Measurements from ENCODE around the gene TUBA3C.
"Not testable (repeated sequence)": the region's sequence is repeated elsewhere in the genome, so short reads cannot be mapped to it uniquely, and the experiment has no call there.

Gene TUBA3C

DNA sequence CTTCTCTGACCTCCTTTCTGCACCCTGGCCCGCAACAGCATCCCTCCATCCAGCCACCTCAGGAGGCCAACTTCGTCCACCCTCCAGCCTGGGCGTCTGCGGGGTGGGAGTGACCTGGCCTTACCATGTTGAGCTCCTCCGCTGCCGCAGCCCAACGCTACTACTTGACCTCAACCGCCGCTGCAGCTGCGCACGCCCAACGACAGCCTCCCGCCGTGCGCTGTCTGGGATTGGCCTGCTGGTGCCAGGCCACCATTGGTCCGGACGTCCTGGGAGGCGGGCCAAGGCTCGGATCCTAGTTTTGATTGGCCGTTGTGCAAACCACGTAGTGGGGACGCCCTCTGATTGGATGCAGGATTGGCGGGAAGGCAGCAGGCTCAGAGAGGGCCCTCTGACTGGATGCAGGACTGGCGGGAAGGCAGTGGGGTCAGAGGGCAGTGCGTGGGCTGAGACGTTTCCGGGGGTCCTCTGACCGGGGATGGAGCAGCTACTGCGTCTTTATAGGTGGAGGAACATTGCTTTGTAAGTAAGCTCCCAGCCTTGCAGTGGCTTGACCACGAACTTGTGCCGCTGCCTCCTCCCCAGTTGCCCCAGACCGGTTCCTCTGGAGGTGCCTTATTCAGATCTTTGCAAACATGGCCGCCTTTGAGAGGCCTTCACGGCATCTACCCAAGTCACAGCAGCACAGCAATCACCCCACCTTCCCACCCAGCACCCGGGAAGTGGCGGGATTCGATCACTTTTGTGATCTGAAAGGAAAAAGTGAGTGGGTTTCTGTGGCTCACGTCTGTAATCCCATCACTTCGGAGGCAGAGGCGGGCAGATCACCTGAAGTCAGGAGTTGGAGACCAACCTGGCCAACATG is at the start of gene TUBA3C:
Gene TUBA3C (minus strand): TSS at position 204 of the 865 bp plus-strand sequence. CDS start 77 bp downstream, at position 127.
- H3K27me3 ChIP-seq (ENCODE audit: insufficient read depth, low read length), result no peaks in the 10 kb centered on the region
- no peak within 1 kb of the TSS for H3K4me3 ChIP-seq (ENCODE audit: low read depth, low read length)

DNA sequence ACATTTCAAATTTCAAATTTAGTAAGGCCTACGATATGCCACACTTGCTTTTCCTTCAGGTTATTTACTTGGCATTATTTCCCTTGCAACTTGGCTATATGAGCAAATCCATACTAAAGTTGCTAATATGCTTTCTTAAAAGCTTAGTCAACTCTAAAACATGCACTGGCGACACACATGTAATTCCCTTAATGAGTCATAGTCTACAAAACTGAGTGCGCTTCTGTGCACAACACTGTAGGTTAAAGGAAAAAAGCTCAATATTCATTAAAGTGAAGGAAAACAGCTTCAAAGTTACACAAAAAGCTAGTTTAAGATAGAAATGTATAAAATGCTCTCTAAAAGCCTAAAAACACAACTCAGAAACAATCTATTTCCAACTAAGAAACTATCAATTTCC is 25.8 kb upstream of the TUBA3C start:
- H3K36me3 ChIP-seq (ENCODE audit: insufficient read depth, low read length); H3K4me3 ChIP-seq (ENCODE audit: low read depth, low read length); H3K79me2 ChIP-seq (ENCODE audit: control insufficient read depth, insufficient read depth, low read length, unreplicated experiment); H3K4me1 ChIP-seq (ENCODE audit: control insufficient read depth, insufficient read depth, low read length, unreplicated experiment); H3K27me3 ChIP-seq (ENCODE audit: insufficient read depth, low read length); H3K27ac ChIP-seq (ENCODE audit: low read depth, low read length); H2AFZ ChIP-seq (ENCODE audit: low read length, unreplicated experiment): not testable (repeated sequence)

More for the DNA sequence above, at the start of gene TUBA3C:
- Histone ChIP-seq H2AFZ (ENCODE audit: low read length, unreplicated experiment) (no peak within 1 kb of the TSS), H3K36me3 (ENCODE audit: insufficient read depth, low read length) (no peaks in the 10 kb centered on the region), H3K4me1 (ENCODE audit: control insufficient read depth, insufficient read depth, low read length, unreplicated experiment) (no peaks in the 10 kb centered on the region), H3K79me2 (ENCODE audit: control insufficient read depth, insufficient read depth, low read length, unreplicated experiment) (no peaks in the 10 kb centered on the region), H3K27ac (ENCODE audit: low read depth, low read length) (no peak within 1 kb of the TSS)

DNA sequence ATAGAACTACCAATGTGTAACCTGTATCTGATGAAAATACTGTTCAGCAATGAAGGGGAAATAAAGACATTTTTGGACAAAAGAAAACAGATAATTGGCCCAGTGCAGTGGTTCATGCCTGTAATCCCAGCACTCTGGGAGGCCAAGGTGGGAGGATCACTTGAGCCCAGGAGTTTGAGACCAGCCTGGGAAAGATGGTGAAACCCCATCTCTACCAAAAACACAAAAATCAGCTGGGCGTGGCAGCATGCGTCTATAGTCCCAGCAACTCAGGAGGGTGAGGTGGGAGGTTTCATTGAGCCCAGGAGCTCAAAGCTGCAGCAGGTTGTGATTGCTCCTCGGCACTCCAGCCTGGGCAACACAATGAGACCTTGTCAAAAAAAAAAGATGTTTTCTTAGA is 11.0 kb upstream of the TUBA3C start:
- not testable (repeated sequence) for H3K4me1 ChIP-seq (ENCODE audit: control insufficient read depth, insufficient read depth, low read length, unreplicated experiment); H3K79me2 ChIP-seq (ENCODE audit: control insufficient read depth, insufficient read depth, low read length, unreplicated experiment); H3K36me3 ChIP-seq (ENCODE audit: insufficient read depth, low read length); H3K4me3 ChIP-seq (ENCODE audit: low read depth, low read length); H3K27me3 ChIP-seq (ENCODE audit: insufficient read depth, low read length); H3K27ac ChIP-seq (ENCODE audit: low read depth, low read length); H2AFZ ChIP-seq (ENCODE audit: low read length, unreplicated experiment)

DNA sequence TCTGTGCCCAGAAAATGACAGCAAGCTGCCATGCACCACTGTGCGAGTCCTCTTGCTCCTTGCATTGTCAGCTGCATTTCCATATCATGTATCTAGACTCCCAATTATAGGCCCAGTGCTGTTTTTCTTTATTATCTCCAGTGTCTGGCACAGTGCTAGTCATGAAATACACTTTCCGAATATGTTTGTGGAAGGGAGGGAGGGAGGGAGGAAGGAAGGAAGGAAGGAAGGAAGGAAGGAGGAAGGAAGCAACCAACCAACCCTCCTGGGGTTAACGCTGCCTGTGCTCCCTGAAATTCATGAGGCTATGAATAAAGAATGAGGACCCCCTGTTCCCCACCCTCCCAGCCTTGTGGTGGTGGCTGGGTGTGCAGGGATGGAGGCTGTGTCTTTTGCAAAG is 8.3 kb upstream of the TUBA3C start:
- H3K79me2 ChIP-seq (ENCODE audit: control insufficient read depth, insufficient read depth, low read length, unreplicated experiment); H3K27ac ChIP-seq (ENCODE audit: low read depth, low read length); H3K4me3 ChIP-seq (ENCODE audit: low read depth, low read length); H3K36me3 ChIP-seq (ENCODE audit: insufficient read depth, low read length); H3K4me1 ChIP-seq (ENCODE audit: control insufficient read depth, insufficient read depth, low read length, unreplicated experiment); H3K27me3 ChIP-seq (ENCODE audit: insufficient read depth, low read length); H2AFZ ChIP-seq (ENCODE audit: low read length, unreplicated experiment): not testable (repeated sequence)

DNA sequence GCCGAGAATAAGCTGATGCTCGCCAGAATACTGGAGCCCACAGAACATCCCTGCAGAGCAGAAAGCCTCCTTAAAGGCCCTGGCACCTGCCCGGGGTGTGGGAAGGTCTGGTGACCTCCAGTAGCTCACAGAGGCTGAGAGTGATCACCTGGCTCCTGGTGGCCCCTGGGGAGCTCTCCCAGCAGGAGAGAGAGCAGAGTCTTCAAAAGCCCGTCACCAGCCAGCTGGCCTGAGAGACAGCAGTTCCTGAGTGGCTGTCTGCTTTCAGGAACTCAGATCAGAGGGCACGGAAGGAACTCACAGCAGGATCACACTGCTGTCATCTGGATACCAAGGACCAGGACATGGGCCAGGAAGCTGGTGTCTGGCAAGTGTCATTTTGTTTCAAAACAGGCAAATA is 7.7 kb upstream of the TUBA3C start:
- not testable (repeated sequence) for H3K27ac ChIP-seq (ENCODE audit: low read depth, low read length); H3K79me2 ChIP-seq (ENCODE audit: control insufficient read depth, insufficient read depth, low read length, unreplicated experiment); H3K4me1 ChIP-seq (ENCODE audit: control insufficient read depth, insufficient read depth, low read length, unreplicated experiment); H3K27me3 ChIP-seq (ENCODE audit: insufficient read depth, low read length); H2AFZ ChIP-seq (ENCODE audit: low read length, unreplicated experiment); H3K4me3 ChIP-seq (ENCODE audit: low read depth, low read length); H3K36me3 ChIP-seq (ENCODE audit: insufficient read depth, low read length)

DNA sequence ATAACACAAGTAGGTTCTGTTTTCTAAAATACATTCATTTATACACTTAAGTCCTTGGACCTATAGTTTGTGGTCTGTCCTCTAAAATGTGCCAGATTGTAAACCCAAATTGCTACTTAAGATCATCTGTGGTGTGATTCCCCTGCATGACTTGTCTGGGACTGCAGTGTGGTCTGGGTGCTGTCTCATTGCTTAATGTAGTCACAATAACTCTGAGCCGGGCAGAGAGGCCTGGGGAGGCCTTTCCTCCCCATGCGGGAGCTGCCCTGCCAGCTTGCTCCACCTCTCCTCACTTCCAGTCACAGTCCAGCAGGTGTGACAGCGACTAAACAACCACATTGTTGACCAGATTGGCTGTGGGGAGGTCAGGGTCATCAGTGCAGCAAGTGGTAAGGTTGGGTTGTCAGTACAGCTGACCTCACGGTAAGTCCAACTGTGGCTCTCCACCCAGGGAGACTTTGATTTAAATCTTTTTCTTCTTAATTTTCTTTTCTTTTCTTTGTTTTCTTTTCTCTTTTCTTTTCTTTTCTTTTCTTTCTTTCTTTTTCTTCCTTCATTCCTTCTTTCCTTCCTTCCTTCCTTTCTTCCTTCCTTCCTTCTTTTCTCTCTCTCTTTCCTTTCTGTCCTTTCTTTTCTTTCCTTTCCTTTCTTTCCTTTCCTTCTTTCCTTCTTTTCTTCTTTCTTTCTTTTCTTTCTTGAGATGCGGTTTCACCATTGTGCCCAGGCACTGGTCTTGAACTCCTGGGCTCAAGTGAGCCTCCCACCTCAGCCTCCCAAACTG is 4.4 kb upstream of the TUBA3C start:
- H3K27me3 ChIP-seq (ENCODE audit: insufficient read depth, low read length), result no peaks in the 10 kb centered on the region
- no peaks in the 10 kb centered on the region for H3K4me1 ChIP-seq (ENCODE audit: control insufficient read depth, insufficient read depth, low read length, unreplicated experiment)
- H3K27ac ChIP-seq (ENCODE audit: low read depth, low read length), result no peak overlapping the region
- no peak overlapping the region for H3K4me3 ChIP-seq (ENCODE audit: low read depth, low read length)
- no peak overlapping the region for H2AFZ ChIP-seq (ENCODE audit: low read length, unreplicated experiment)
- H3K36me3 ChIP-seq (ENCODE audit: insufficient read depth, low read length), result no peaks in the 10 kb centered on the region
- H3K79me2 ChIP-seq (ENCODE audit: control insufficient read depth, insufficient read depth, low read length, unreplicated experiment), result no peaks in the 10 kb centered on the region

DNA sequence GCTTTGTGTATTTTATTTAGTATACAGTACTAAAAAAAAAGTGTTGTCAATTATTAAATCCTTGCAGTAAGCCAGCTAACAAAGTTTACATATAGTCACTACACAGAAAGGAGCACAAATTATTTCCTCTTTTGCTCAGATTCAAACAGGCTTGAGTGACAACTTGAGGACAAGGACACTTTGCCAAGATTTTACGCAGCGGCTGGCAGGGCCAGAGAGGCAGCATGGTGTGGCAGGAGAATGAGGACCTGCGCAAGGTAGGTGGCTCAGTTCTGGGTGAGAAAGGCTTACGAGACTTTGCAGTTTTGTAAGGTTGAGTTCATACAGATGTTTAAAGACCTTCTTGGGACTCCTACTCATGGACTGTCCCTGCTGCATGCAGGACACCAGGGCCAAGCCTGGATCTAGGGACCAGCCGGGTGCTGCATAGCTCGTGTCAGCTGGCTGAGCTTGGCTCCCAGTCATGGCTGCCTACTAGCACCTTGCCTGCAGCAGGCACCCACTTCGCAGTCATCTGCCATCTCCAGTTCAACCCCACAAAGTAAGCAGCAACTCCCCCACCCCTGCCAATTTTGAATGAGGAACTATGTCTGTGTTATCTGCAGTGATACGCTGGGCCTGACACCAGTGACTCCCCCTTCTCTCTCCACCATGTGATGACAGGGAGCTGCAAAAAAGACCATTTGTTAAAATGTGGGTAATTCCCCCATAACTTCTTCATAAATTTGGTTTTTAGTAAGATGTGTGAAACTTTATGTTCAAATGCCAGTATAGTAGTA is 3.7 kb upstream of the TUBA3C start:
- no peaks in the 10 kb centered on the region for H3K27me3 ChIP-seq (ENCODE audit: insufficient read depth, low read length)
- no peak overlapping the region for H2AFZ ChIP-seq (ENCODE audit: low read length, unreplicated experiment)
- no peaks in the 10 kb centered on the region for H3K79me2 ChIP-seq (ENCODE audit: control insufficient read depth, insufficient read depth, low read length, unreplicated experiment)
- H3K27ac ChIP-seq (ENCODE audit: low read depth, low read length), result no peak overlapping the region
- no peak overlapping the region for H3K4me3 ChIP-seq (ENCODE audit: low read depth, low read length)
- H3K36me3 ChIP-seq (ENCODE audit: insufficient read depth, low read length), result no peaks in the 10 kb centered on the region
- no peaks in the 10 kb centered on the region for H3K4me1 ChIP-seq (ENCODE audit: control insufficient read depth, insufficient read depth, low read length, unreplicated experiment)

DNA sequence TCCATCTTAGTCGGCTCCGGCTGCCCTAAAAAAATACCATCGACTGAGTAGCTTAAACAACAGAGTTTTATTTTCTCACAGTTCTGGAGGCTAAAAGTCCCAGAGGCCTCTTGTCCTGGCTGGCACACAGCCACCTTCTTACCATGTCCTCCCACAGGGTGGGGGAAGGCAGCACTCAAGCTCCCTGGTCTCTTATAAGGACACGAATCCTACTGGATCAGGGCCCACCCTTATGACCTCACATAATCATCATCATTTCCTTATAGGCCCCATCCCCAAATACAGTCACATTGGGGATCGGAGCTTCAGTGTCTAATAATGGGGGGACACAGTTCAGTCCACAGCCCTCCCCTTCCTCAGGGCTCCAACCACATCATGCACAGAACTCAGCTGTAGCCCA is 2.6 kb upstream of the TUBA3C start:
- Histone ChIP-seq H3K27ac (ENCODE audit: low read depth, low read length) (no peak overlapping the region), H3K4me1 (ENCODE audit: control insufficient read depth, insufficient read depth, low read length, unreplicated experiment) (no peaks in the 10 kb centered on the region), H3K27me3 (ENCODE audit: insufficient read depth, low read length) (no peaks in the 10 kb centered on the region), H3K4me3 (ENCODE audit: low read depth, low read length) (no peak overlapping the region), H2AFZ (ENCODE audit: low read length, unreplicated experiment) (no peak overlapping the region), H3K79me2 (ENCODE audit: control insufficient read depth, insufficient read depth, low read length, unreplicated experiment) (no peaks in the 10 kb centered on the region), H3K36me3 (ENCODE audit: insufficient read depth, low read length) (no peaks in the 10 kb centered on the region)

DNA sequence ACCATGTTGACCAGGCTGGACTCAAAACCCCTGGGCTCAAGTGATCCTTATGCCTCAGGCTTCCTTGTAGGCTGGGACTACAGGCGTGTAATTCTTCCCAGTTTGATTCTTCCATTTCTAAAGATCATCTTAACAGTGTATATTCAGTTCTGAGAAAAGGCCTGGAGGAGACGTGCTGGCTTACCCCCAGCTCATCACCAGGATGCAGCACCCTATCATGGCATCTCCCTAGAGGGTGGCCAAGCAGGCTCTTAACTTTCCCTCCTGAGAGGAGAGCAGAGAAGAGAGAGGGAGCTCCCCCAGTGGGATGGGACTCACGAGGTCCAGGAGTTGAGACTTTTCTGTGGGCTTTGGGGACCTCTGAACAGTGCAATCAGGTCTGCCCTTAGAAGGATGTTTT is 2.1 kb upstream of the TUBA3C start:
- H3K4me1 ChIP-seq (ENCODE audit: control insufficient read depth, insufficient read depth, low read length, unreplicated experiment), result no peaks in the 10 kb centered on the region
- no peaks in the 10 kb centered on the region for H3K27me3 ChIP-seq (ENCODE audit: insufficient read depth, low read length)
- H3K27ac ChIP-seq (ENCODE audit: low read depth, low read length), result no peak overlapping the region
- no peak overlapping the region for H2AFZ ChIP-seq (ENCODE audit: low read length, unreplicated experiment)
- H3K79me2 ChIP-seq (ENCODE audit: control insufficient read depth, insufficient read depth, low read length, unreplicated experiment), result no peaks in the 10 kb centered on the region
- H3K4me3 ChIP-seq (ENCODE audit: low read depth, low read length), result no peak overlapping the region
- H3K36me3 ChIP-seq (ENCODE audit: insufficient read depth, low read length), result no peaks in the 10 kb centered on the region

DNA sequence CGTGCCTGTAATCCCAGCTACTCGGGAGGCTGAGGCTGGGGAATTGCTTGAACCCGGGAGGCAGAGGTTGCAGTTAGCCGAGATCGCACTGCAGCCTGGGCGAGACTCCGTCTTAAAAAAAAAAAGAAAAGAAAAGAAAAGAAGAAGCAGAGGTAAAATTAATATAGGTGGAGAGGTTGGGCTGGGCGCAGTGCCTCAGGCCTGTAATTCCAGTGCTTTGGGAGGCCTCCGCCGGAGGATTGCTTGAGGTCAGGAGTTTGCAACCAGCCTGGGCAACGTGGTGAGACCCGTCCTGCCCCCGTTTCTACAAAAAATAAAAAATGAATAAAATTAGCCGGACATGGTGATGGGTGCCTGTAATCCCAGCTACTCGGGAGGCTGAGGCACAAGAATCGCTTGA is 912 bp upstream of the TUBA3C start:
- H3K27ac ChIP-seq (ENCODE audit: low read depth, low read length), result no peak overlapping the region
- no peaks in the 10 kb centered on the region for H3K27me3 ChIP-seq (ENCODE audit: insufficient read depth, low read length)

More for the DNA sequence above, 912 bp upstream of the TUBA3C start:
- Histone ChIP-seq H3K4me3 (ENCODE audit: low read depth, low read length) (no peak overlapping the region), H3K36me3 (ENCODE audit: insufficient read depth, low read length) (no peaks in the 10 kb centered on the region), H2AFZ (ENCODE audit: low read length, unreplicated experiment) (no peak overlapping the region), H3K79me2 (ENCODE audit: control insufficient read depth, insufficient read depth, low read length, unreplicated experiment) (no peaks in the 10 kb centered on the region), H3K4me1 (ENCODE audit: control insufficient read depth, insufficient read depth, low read length, unreplicated experiment) (no peaks in the 10 kb centered on the region)

Data from ACC112 (cell line).